Left ventricle myocardium inferior (tissue), 1 donor: ENCODE data around the gene BIK. TPM values are rescaled to one million over a fixed set of nuclear protein-coding genes. Genes with fewer than 3 reads are reported as not detected.

Experiments used
- DNase-seq: peaks from one replicate; pipeline ENCODE4 v3.0.0-alpha.2; 2020
- H3K27ac ChIP-seq: fragments of 200-600 bp; replicated peaks from 2 replicates; pipeline ENCODE4 v1.8.0; 2021
- H3K27me3 ChIP-seq: fragments of 200-600 bp; 2 replicates; pipeline ENCODE4 v1.8.0; 2021; ENCODE audit warnings: low read depth
- H3K36me3 ChIP-seq: fragments of 200-600 bp; 2 replicates; pipeline ENCODE4 v1.8.0; 2021
- H3K4me1 ChIP-seq: fragments of 200-600 bp; 2 replicates; pipeline ENCODE4 v1.8.0; 2021
- H3K4me3 ChIP-seq: fragments of 200-600 bp; 2 replicates; pipeline ENCODE4 v1.8.0; 2021; ENCODE audit warnings: mild to moderate bottlenecking, moderate library complexity
- H3K9me3 ChIP-seq: fragments of 200-600 bp; replicated peaks from 2 replicates; pipeline ENCODE4 v1.8.0; 2021
- intact Hi-C: fragments of 100-400 bp; cut with micrococcal nuclease; formaldehyde crosslinking; loops from one replicate; pipeline ENCODE4 v1.11.0; 2022
- total RNA-seq: library from RNA; stranded (reverse); fragmentation: NEBNext Ultra II Directional; extraction: Animal tissue kit (Norgen Biotek cat#: 25700); gene quantifications from one replicate; pipeline ENCODE4 v1.2.1, GENCODE V29; 2021
- TF ChIP-seq, protein P1 (sequence below): fragments of 200-600 bp; IDR thresholded peaks from 2 replicates; pipeline ENCODE4 v1.8.0; 2021; ENCODE audit warnings: antibody characterized with exemption, mild to moderate bottlenecking, borderline replicate concordance
- donor health status: DM: no; HTN: yes; CAD: no; lungs with severe emphysema.

BIK gene
- total RNA-seq, 1 donor from 2014 or later: 0.41 TPM

DNA sequence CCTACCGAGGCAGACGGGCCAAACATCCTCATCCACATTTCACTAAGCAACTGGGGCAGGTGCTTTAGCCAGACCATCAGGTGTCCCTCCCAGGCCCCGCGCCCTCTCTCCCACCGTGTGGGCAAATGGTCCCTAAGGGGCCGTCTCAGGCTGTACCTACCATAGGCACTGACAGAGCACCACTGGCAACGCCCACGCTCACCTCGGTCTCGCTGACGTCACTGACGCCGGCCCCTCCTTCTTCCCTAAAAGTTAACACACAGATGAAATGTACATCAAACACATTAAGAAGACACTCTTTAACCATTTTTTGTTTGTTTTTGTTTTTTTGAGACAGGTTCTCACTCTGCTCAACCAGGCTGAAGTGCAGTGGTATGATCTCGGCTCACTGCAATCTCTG is 30.8 kb upstream of the BIK start:
- H3K27me3 ChIP-seq: no peaks in the 10 kb centered on the region
- H3K9me3 ChIP-seq: no peaks in the 10 kb centered on the region
- DNase-seq: no peak
- H3K4me1 ChIP-seq: peaks cover 10% of the 10 kb centered on the region
- no peak overlapping the region for H3K4me3 ChIP-seq
- peaks cover 7% of the 10 kb centered on the region for H3K36me3 ChIP-seq
- TF ChIP-seq, protein P1, sequence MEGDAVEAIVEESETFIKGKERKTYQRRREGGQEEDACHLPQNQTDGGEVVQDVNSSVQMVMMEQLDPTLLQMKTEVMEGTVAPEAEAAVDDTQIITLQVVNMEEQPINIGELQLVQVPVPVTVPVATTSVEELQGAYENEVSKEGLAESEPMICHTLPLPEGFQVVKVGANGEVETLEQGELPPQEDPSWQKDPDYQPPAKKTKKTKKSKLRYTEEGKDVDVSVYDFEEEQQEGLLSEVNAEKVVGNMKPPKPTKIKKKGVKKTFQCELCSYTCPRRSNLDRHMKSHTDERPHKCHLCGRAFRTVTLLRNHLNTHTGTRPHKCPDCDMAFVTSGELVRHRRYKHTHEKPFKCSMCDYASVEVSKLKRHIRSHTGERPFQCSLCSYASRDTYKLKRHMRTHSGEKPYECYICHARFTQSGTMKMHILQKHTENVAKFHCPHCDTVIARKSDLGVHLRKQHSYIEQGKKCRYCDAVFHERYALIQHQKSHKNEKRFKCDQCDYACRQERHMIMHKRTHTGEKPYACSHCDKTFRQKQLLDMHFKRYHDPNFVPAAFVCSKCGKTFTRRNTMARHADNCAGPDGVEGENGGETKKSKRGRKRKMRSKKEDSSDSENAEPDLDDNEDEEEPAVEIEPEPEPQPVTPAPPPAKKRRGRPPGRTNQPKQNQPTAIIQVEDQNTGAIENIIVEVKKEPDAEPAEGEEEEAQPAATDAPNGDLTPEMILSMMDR: no peak
- intact Hi-C loops: no loop called here
- no peak overlapping the region for H3K27ac ChIP-seq

- no peak for DNase-seq
- H3K4me3 ChIP-seq: no peak overlapping the region
- no peaks in the 10 kb centered on the region for H3K27me3 ChIP-seq
- no peaks in the 10 kb centered on the region for H3K9me3 ChIP-seq
- intact Hi-C loops: no loop called here
- H3K4me1 ChIP-seq: peaks cover 16% of the 10 kb centered on the region
- TF ChIP-seq, protein P1: no peak
- no peak overlapping the region for H3K27ac ChIP-seq
- no peaks in the 10 kb centered on the region for H3K36me3 ChIP-seq
These were observed 29.9 kb upstream of the BIK start for GRCh38 chr22:43080616-43081015.

DNA sequence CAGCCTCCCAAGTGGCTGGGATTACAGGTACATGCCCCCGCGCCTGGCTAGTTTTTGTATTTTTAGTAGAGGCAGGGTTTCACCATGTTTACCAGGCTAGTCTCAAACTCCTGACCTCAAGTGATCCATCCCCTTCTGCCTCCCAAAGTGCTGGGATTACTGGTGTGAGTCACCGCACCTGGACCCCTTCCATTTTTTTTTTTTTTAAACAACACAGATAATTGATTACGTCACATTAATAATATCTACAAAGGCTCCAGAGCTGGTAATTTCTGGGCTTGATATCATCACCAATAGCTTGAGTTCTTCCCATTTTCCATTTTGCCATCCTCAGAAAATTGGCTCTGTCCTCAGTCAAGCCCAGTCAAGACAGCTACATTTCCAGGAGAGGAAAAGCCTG is 28.6 kb upstream of the BIK start:
- Histone ChIP-seq H3K27ac (no peak overlapping the region), H3K36me3 (no peaks in the 10 kb centered on the region), H3K9me3 (no peaks in the 10 kb centered on the region), H3K4me3 (no peak overlapping the region), H3K4me1 (peaks cover 28% of the 10 kb centered on the region), H3K27me3 (no peaks in the 10 kb centered on the region)
- intact Hi-C loops: no loop called here
- TF ChIP-seq, protein P1: no peak
- no peak for DNase-seq

DNA sequence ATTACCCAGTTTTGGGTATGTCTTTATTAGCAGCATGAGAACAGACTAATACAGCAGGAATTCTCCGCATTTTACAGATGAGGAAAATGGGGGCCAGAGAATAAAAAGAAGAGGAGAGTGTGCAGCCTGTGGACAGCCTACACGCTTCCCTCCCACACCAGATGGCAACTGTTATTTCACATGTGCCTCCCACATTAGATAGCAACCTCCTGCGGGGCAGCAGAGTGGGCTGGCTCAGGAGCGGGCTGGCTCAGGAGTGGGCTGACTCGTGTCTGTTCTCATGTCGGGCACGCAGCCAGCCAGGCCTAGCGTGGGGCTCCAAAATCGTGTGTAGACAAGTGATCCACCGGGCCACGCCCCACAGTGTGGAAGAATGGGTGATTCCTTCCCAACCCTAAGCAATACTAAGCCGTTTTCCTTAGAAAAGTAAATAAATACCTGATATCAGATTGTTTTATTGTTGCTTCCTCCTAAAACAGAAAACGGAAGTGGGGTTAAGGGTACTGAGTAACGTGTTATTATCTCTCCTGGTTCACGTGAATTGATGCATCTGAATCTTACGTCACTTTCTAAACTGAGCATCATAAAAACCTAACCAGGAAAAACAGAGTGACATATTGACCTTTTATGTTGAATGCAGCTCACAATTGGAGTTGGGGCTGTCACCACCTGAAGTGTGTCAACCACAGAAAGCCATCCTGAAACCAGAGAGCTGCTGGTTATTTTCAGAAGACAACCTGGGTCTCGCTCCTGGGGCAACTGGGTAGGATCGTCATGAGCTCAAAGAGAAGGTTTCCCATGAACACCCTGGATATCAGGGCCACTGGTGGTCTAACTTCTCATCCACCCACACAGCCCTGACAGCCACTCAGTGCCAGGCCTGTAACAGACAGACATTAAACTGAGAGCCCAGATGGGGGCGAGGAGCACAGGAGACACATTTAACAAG is 24.6 kb upstream of the BIK start:
- peaks cover 36% of the 10 kb centered on the region for H3K4me1 ChIP-seq
- intact Hi-C loops: no loop called here
- H3K27ac ChIP-seq: peak overlapping the region; percentile 81
- H3K9me3 ChIP-seq: no peaks in the 10 kb centered on the region
- no peaks in the 10 kb centered on the region for H3K27me3 ChIP-seq
- H3K4me3 ChIP-seq: no peak overlapping the region
- H3K36me3 ChIP-seq: no peaks in the 10 kb centered on the region
- DNase-seq: peak; percentile 41
- TF ChIP-seq, protein P1: no peak

- Histone ChIP-seq H3K36me3 (no peaks in the 10 kb centered on the region), H3K27ac (peak overlapping the region; percentile 82), H3K9me3 (no peaks in the 10 kb centered on the region), H3K4me3 (peak overlapping the region; percentile 76), H3K4me1 (peaks cover 36% of the 10 kb centered on the region), H3K27me3 (no peaks in the 10 kb centered on the region)
- DNase-seq: no peak
- intact Hi-C loops: no loop called here
- TF ChIP-seq, protein P1: no peak
These were observed 21.9 kb upstream of the BIK start for GRCh38 chr22:43088627-43088983.
